Mesothelial cell of epicardium (in vitro differentiated cells): Measurements from ENCODE around the gene KCNMA1. TPM values are rescaled to one million over a fixed set of nuclear protein-coding genes. Genes with fewer than 3 reads are reported as not detected.
A peak's percentile ranks its signal among the peaks of the same experiment; 100 is the strongest.

Experiments
- DNase-seq, 2 experiments: peaks; one replicate each; pipeline ENCODE4 v3.0.0; 2021; ENCODE audit warnings: low spot score in 2 of 2; ENCODE audit not compliant: unreplicated experiment in 2 of 2
- H3K27ac Mint-ChIP-seq: 2 replicates; pipeline ENCODE4 v1.8.0; 2021; ENCODE audit warnings: mixed read lengths
- H3K27me3 Mint-ChIP-seq: 2 replicates; pipeline ENCODE4 v1.8.0; 2021; ENCODE audit warnings: low read depth, mixed read lengths
- H3K36me3 Mint-ChIP-seq: 2 replicates; pipeline ENCODE4 v1.8.0; 2021; ENCODE audit warnings: mixed read lengths
- H3K4me1 Mint-ChIP-seq: 2 replicates; pipeline ENCODE4 v1.8.0; 2021; ENCODE audit warnings: mixed read lengths
- H3K4me3 Mint-ChIP-seq: 2 replicates; pipeline ENCODE4 v1.8.0; 2021; ENCODE audit warnings: mild to moderate bottlenecking, moderate library complexity, mixed read lengths
- H3K9me3 Mint-ChIP-seq: 2 replicates; pipeline ENCODE4 v1.8.0; 2021; ENCODE audit warnings: mixed read lengths
- CTCF ChIP-seq: fragments of 200-600 bp; sonication (generic); IDR thresholded peaks from one replicate; pipeline ENCODE4 v1.5.0; 2021; ENCODE audit warnings: antibody characterized with exemption; ENCODE audit not compliant: unreplicated experiment
- total RNA-seq: library from RNA; stranded (reverse); gene quantifications from 3 replicates; pipeline ENCODE4 v1.2.1, GENCODE V29; 2021

The KCNMA1 gene
- total RNA-seq, 1 donor from 2014 or later = 44.0 TPM

GRCh38 chr10:77315496-77316129, 322.0 kb downstream of the KCNMA1 start:
- Mint-ChIP-seq H3K27me3 (no peaks in the 10 kb centered on the region), H3K4me1 (peaks cover 11% of the 10 kb centered on the region), H3K4me3 (no peak overlapping the region), H3K36me3 (no peaks in the 10 kb centered on the region), H3K27ac (no peak overlapping the region), H3K9me3 (no peaks in the 10 kb centered on the region)
- DNase-seq = no peak
- TF ChIP-seq CTCF = no peak

GRCh38 chr10:77313066-77313750, 324.4 kb downstream of the KCNMA1 start:
- H3K4me1 Mint-ChIP-seq = peaks cover 15% of the 10 kb centered on the region
- H3K9me3 Mint-ChIP-seq = no peaks in the 10 kb centered on the region
- no peak for TF ChIP-seq CTCF

GRCh38 chr10:77311186-77311585, 326.4 kb downstream of the KCNMA1 start:
- Mint-ChIP-seq H3K27me3 (no peaks in the 10 kb centered on the region), H3K36me3 (no peaks in the 10 kb centered on the region), H3K27ac (no peak overlapping the region), H3K4me1 (peaks cover 19% of the 10 kb centered on the region), H3K4me3 (no peak overlapping the region), H3K9me3 (no peaks in the 10 kb centered on the region)
- DNase-seq = no peak
- no peak for TF ChIP-seq CTCF

More at GRCh38 chr10:77313066-77313750, 324.4 kb downstream of the KCNMA1 start:
- H3K36me3 Mint-ChIP-seq = no peaks in the 10 kb centered on the region
- no peak overlapping the region for H3K27ac Mint-ChIP-seq
- no peak for DNase-seq
- H3K4me3 Mint-ChIP-seq = no peak overlapping the region
- H3K27me3 Mint-ChIP-seq = no peaks in the 10 kb centered on the region

GRCh38 chr10:77310288-77310840, 327.2 kb downstream of the KCNMA1 start:
- no peaks in the 10 kb centered on the region for H3K36me3 Mint-ChIP-seq
- H3K4me3 Mint-ChIP-seq = no peak overlapping the region
- H3K27me3 Mint-ChIP-seq = no peaks in the 10 kb centered on the region
- no peak for TF ChIP-seq CTCF
- no peaks in the 10 kb centered on the region for H3K9me3 Mint-ChIP-seq
- peaks cover 24% of the 10 kb centered on the region for H3K4me1 Mint-ChIP-seq
- H3K27ac Mint-ChIP-seq = peak overlapping the region; percentile 23
- no peak for DNase-seq

GRCh38 chr10:77309509-77309908, 328.1 kb downstream of the KCNMA1 start:
- no peak for TF ChIP-seq CTCF
- Mint-ChIP-seq H3K4me3 (no peak overlapping the region), H3K9me3 (no peaks in the 10 kb centered on the region), H3K27ac (no peak overlapping the region), H3K36me3 (no peaks in the 10 kb centered on the region), H3K4me1 (peaks cover 27% of the 10 kb centered on the region), H3K27me3 (no peaks in the 10 kb centered on the region)
- no peak for DNase-seq
